Neural cell (in vitro differentiated cells): Measurements from ENCODE around the gene ITGA2B.

ENCODE experiments used
- CTCF ChIP-seq: fragments of 450-650 bp; IDR thresholded peaks from 2 replicates; pipeline ENCODE4 v1.5.1; 2014; ENCODE audit warnings: antibody characterized with exemption, mild to moderate bottlenecking, moderate library complexity; ENCODE audit not compliant: poor library complexity, severe bottlenecking
- POLR2AphosphoS5 ChIP-seq: IDR thresholded peaks from 2 replicates; pipeline ENCODE4 v1.6.1; 2012
- SMC3 ChIP-seq: fragments of 450-650 bp; conservative IDR thresholded peaks from 2 replicates; pipeline ENCODE4 v1.6.1; 2014; ENCODE audit warnings: antibody characterized with exemption, mild to moderate bottlenecking, moderate library complexity; ENCODE audit not compliant: poor library complexity
- TAF1 ChIP-seq: IDR thresholded peaks from 2 replicates; pipeline ENCODE4 v1.6.1; 2012; ENCODE audit warnings: low read depth

GRCh38 chr17:44396946-44397345, 7.5 kb upstream of the ITGA2B start:
- TF ChIP-seq CTCF (no peak), SMC3 (no peak), POLR2AphosphoS5 (no peak), TAF1 (no peak)
